HG03139 (cell line): ENCODE results near the gene C16orf74.

Experiments used
- ATAC-seq: cut with Tn5 transposase; IDR thresholded peaks from one replicate; pipeline ENCODE4 v1.9.1; 2021; ENCODE audit not compliant: unreplicated experiment

Gene C16orf74

GRCh38 chr16:85697431-85697830 lies 53.5 kb downstream of the C16orf74 start:
- ATAC-seq: no peak

GRCh38 chr16:85696781-85697180 lies 54.1 kb downstream of the C16orf74 start:
- no peak for ATAC-seq

- ATAC-seq: no peak
These were observed 55.4 kb downstream of the C16orf74 start for GRCh38 chr16:85695196-85696128.

GRCh38 chr16:85690469-85691064 lies 60.3 kb downstream of the C16orf74 start:
- ATAC-seq: no peak

- no peak for ATAC-seq
These were observed 61.0 kb downstream of the C16orf74 start for GRCh38 chr16:85689950-85690320.

- ATAC-seq: no peak
These were observed 61.5 kb downstream of the C16orf74 start for GRCh38 chr16:85689285-85689949.

DNA sequence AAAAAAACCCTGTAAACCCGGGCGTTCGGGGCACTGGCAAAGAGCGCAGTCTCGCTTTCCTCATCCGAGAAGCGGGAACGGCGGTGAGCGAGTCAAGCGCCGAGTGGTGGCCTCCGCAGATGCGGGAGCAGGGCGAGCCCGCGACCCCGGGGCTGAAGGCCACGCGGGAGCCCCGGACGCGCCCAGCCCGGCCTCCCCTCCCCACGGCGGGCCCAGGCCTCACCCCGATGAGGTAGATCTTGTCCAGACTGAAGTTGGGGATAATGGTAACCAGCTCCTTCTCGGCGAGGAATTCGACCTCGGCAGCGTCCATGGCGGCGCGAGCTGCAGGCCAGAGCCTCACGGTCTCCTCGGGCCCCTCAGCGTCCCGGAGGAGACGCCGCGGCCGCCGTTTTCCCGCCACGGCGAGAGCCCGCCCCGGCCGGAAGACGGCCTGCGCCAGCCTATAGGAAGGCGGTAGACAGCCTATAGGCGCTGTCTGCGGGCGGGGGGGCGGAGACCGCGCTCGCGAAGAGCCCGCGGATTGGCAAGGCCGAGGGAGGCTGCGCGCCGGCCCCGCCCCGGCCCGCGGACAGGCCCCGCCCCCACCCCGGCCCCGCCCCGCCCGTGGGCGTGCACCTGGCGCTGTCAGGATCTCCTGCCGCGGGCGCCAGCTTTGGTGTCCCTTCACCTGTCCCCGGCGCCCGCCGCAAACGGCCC lies 62.2 kb downstream of the C16orf74 start, which contains the start of gene GINS2:
GINS2 (minus strand) TSS at position 369 of the 699 bp plus-strand sequence; CDS start at position 313, 56 bp downstream.
- peak; percentile 83 for ATAC-seq

DNA sequence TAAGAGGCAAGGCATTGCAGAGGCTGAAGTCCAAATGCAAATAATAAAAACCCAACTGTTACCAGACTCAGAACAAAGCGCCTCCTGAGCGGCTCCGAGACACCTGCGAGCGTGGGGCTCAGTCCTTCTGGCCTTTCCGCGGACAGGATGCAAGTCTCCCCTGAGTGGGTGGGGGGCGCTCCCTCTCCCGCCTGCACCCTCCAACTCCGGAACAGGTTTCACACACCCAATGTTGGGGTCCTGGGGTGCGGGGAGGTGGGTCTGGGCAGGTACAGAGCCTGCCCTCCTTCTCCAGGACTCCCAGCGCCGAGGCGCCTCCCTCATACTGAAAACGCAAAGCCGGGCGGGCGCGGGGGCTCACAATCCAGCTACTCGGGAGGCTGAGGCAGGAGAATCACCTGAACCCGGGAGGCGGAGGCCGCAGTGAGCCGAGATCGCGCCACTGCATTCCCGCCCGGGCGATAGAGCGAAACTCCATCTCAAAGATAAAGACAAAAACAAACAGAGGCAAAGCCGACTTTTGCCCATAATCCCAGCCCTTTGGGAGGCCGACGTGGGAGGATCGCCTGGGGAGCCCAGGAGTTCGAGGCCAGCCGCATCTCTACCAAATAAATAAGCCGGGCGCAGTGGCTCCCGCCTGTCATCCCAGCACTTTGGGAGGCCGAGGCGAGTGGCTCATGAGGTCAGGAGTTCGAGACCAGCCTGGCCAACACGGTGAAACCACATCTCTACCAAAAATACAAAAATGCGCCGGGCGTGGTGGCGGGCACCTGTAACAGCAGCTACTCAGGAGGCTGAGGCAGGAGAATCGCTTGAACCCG lies 63.0 kb downstream of the C16orf74 start:
- ATAC-seq: no peak

- no peak for ATAC-seq
These were observed 63.8 kb downstream of the C16orf74 start for GRCh38 chr16:85686912-85687591.

GRCh38 chr16:85685251-85685650 lies 65.6 kb downstream of the C16orf74 start:
- ATAC-seq: no peak

DNA sequence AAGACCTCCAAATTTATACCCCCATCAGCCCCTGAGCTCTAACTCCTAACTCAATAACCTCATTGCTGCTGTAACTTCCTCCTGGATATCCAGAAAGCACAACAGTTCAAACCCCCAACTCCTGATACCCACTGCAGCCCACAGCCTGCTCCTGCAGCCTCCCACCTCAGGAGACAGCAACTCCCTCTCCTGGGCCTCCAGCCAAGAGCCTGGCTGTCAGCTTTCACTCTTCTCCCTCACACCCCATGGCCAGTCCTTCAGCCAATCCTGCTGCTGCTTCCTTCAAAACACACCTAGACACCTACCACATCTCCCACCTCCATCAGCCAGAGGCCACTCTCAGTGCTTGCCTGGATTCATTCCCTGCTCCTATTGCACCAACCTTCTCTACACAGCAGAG lies 67.5 kb downstream of the C16orf74 start:
- no peak for ATAC-seq

GRCh38 chr16:85682516-85682915 lies 68.4 kb downstream of the C16orf74 start:
- no peak for ATAC-seq

- ATAC-seq: no peak
These were observed 69.6 kb downstream of the C16orf74 start for GRCh38 chr16:85681255-85681654.

DNA sequence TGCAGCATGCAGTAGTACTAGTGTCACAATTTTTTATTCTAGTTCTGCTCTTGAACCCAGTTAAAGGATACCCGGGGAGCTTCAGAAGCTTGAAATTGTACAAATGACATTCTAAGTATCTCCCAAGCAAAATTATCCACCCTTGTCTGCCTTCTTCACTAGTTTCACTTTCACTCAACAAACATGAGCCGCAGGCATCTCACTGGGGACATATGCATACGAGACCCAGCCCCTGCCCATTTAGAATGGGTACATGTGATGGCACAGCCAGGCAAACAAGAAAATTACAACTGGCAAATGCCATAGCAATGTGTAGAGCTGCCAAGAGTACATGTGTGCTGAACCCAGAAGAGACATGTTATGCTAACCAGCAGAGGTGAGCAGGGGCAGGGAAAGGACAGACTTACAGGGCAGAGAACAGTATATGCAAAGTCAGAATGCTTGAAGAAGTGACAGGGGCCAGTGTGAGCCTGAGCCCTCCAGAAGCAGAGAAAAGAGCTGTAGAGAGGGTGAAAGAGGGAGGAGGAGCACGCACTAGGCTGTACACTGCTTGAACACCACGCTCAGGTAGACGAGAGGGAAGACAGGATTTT lies 70.4 kb downstream of the C16orf74 start:
- ATAC-seq: no peak

- ATAC-seq: no peak
These were observed 71.0 kb downstream of the C16orf74 start for GRCh38 chr16:85679870-85680269.

- no peak for ATAC-seq
These were observed 72.1 kb downstream of the C16orf74 start for GRCh38 chr16:85678821-85679220.

DNA sequence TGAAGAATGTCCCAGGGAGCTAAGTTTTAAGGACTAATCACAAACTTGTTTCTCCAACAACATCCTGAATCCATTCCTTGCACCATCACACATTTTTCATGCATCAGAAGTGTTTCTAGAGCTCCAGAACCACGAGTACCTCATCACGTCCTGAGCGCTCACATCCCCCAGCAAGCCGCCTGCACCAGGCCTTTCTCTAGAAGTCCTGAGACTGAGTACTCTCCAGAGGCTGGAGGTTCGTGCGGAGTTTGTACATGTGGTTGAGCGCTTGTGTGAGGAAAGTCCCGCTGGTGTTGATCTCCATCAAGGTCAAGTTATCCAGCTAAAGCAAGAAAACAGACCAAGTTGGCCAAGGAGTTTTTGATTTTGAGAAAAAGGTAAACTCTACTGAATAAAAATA lies 72.9 kb downstream of the C16orf74 start:
- ATAC-seq: no peak

- no peak for ATAC-seq
These were observed 73.4 kb downstream of the C16orf74 start for GRCh38 chr16:85677383-85677967.

GRCh38 chr16:85676466-85676865 lies 74.4 kb downstream of the C16orf74 start:
- ATAC-seq: no peak
